ENCODE results near the gene HSD17B4.
"Not testable (repeated sequence)": the region's sequence is repeated elsewhere in the genome, so short reads cannot be mapped to it uniquely, and the experiment has no call there.

GRCh38 chr5:119428574-119428973 lies 23.7 kb upstream of the HSD17B4 start:
- not testable (repeated sequence) for TF ChIP-seq CTCF (conservative IDR thresholded peaks at IDR 0.05 in 1 of 2, IDR thresholded peaks at IDR 0.05 in 1 of 2; ENCODE audit: low read depth in 1 of 2, low read length in 2 of 2); EZH2 (IDR thresholded peaks at IDR 0.05; ENCODE audit: low read length, missing control alignments)

Data from fibroblast of lung (primary cell).